Mesothelial cell of epicardium (in vitro differentiated cells): Measurements from ENCODE around the gene PHF2. TPM values are rescaled to one million over a fixed set of nuclear protein-coding genes. Genes with fewer than 3 reads are reported as not detected.

Experiments
- DNase-seq, 2 experiments: peaks; one replicate each; pipeline ENCODE4 v3.0.0; 2021; ENCODE audit warnings: low spot score in 2 of 2; ENCODE audit not compliant: unreplicated experiment in 2 of 2
- H3K27ac Mint-ChIP-seq: 2 replicates; pipeline ENCODE4 v1.8.0; 2021; ENCODE audit warnings: mixed read lengths
- H3K27me3 Mint-ChIP-seq: 2 replicates; pipeline ENCODE4 v1.8.0; 2021; ENCODE audit warnings: low read depth, mixed read lengths
- H3K36me3 Mint-ChIP-seq: 2 replicates; pipeline ENCODE4 v1.8.0; 2021; ENCODE audit warnings: mixed read lengths
- H3K4me1 Mint-ChIP-seq: 2 replicates; pipeline ENCODE4 v1.8.0; 2021; ENCODE audit warnings: mixed read lengths
- H3K4me3 Mint-ChIP-seq: 2 replicates; pipeline ENCODE4 v1.8.0; 2021; ENCODE audit warnings: mild to moderate bottlenecking, moderate library complexity, mixed read lengths
- H3K9me3 Mint-ChIP-seq: 2 replicates; pipeline ENCODE4 v1.8.0; 2021; ENCODE audit warnings: mixed read lengths
- total RNA-seq: library from RNA; stranded (reverse); gene quantifications from 3 replicates; pipeline ENCODE4 v1.2.1, GENCODE V29; 2021
- TF ChIP-seq, protein P1 (sequence below): fragments of 200-600 bp; sonication (generic); IDR thresholded peaks from one replicate; pipeline ENCODE4 v1.5.0; 2021; ENCODE audit warnings: antibody characterized with exemption; ENCODE audit not compliant: unreplicated experiment

PHF2 gene
- total RNA-seq, 1 donor from 2014 or later = 37.6 TPM

DNA sequence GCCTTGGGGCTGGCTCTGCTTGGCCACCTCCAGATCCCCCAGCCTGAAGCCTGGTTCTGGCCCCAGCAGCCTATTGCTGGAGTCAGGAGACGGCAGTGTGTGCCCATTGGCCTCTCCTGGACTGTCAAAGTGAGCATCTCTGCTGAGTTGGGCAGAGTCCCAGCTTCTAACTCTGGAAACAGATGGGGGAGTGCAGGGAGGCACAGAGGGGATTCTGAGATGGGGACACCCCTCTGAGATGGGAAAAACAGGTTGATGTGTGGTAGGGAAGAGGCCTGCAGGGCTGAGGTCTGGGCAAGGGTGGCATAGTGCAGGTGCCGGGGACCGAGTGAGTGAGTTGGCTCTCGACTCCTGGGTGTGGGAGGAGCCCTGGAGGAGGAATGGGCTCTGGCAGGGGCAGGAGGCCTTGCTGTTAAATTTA lies 27.5 kb downstream of the PHF2 start:
- H3K27me3 Mint-ChIP-seq = no peaks in the 10 kb centered on the region
- H3K9me3 Mint-ChIP-seq = peaks cover 35% of the 10 kb centered on the region
- H3K36me3 Mint-ChIP-seq = peaks cover 29% of the 10 kb centered on the region
- peaks cover 11% of the 10 kb centered on the region for H3K4me1 Mint-ChIP-seq
- no peak overlapping the region for H3K4me3 Mint-ChIP-seq
- DNase-seq = no peak
- TF ChIP-seq, protein P1, sequence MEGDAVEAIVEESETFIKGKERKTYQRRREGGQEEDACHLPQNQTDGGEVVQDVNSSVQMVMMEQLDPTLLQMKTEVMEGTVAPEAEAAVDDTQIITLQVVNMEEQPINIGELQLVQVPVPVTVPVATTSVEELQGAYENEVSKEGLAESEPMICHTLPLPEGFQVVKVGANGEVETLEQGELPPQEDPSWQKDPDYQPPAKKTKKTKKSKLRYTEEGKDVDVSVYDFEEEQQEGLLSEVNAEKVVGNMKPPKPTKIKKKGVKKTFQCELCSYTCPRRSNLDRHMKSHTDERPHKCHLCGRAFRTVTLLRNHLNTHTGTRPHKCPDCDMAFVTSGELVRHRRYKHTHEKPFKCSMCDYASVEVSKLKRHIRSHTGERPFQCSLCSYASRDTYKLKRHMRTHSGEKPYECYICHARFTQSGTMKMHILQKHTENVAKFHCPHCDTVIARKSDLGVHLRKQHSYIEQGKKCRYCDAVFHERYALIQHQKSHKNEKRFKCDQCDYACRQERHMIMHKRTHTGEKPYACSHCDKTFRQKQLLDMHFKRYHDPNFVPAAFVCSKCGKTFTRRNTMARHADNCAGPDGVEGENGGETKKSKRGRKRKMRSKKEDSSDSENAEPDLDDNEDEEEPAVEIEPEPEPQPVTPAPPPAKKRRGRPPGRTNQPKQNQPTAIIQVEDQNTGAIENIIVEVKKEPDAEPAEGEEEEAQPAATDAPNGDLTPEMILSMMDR = no peak
- no peak overlapping the region for H3K27ac Mint-ChIP-seq

GRCh38 chr9:93606187-93606586 lies 29.8 kb downstream of the PHF2 start:
- H3K27ac Mint-ChIP-seq = no peak overlapping the region
- DNase-seq = no peak
- H3K4me1 Mint-ChIP-seq = peaks cover 1% of the 10 kb centered on the region
- TF ChIP-seq, protein P1 = no peak
- no peak overlapping the region for H3K4me3 Mint-ChIP-seq
- no peaks in the 10 kb centered on the region for H3K27me3 Mint-ChIP-seq
- peaks cover 49% of the 10 kb centered on the region for H3K9me3 Mint-ChIP-seq
- H3K36me3 Mint-ChIP-seq = peaks cover 42% of the 10 kb centered on the region

DNA sequence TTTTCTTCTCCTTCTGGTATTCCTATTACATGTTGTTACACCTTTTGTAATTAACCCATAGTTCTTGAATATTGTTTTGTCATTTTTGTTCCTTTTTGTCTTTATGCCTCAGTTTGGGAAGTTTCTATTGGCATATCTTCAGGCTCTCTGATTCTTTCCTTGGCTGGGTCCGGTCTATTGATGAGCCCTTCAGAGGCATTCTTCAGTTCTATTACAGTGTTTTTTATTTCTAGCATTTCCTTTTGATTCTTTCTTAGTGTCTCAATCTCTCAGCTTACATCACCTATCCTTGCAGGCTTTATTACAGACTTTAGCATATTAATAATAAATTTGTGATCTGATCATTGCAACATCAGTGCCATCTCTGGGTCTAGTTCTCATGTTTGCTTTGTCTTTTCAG lies 33.8 kb downstream of the PHF2 start:
- Mint-ChIP-seq H3K4me3 (no peak overlapping the region), H3K27me3 (no peaks in the 10 kb centered on the region), H3K9me3 (peaks cover 44% of the 10 kb centered on the region), H3K27ac (no peak overlapping the region), H3K4me1 (no peaks in the 10 kb centered on the region), H3K36me3 (peaks cover 40% of the 10 kb centered on the region)
- no peak for DNase-seq
- TF ChIP-seq, protein P1 = no peak

DNA sequence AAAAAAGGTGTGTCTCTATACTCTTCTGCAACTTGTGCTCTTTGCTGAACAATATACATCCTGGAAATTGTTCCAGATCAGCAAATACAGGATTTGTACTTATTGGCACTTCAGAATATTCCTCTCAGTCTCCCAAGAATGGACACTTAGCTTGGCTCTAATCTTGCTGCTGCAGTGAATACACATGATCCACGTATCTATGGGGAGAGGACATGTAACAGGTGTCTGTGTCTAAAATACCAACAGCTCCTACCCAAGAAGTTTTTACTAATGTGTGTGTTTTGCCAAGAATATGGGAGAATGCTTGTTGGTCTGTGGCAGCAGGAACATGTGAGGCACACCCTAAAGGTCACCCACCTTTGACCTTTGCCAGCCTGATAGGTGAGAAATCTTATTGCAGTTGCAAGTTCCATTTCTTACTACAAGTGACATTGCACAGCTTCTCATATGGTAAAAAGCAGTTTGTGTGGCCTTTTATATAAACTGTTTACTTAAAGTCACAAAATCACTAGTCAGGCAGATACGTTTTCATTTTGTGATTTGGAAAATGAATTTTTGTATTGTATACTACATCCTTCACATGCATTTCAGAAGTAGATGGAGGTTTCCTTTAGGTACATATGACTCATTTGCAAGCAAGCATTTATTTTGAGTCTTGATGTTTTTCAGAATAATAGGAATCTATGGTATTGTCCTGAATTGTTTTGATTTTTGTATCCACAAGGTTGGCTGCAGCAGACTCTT lies 35.8 kb downstream of the PHF2 start:
- peaks cover 23% of the 10 kb centered on the region for H3K36me3 Mint-ChIP-seq
- TF ChIP-seq, protein P1 = no peak
- H3K27ac Mint-ChIP-seq = no peak overlapping the region

DNA sequence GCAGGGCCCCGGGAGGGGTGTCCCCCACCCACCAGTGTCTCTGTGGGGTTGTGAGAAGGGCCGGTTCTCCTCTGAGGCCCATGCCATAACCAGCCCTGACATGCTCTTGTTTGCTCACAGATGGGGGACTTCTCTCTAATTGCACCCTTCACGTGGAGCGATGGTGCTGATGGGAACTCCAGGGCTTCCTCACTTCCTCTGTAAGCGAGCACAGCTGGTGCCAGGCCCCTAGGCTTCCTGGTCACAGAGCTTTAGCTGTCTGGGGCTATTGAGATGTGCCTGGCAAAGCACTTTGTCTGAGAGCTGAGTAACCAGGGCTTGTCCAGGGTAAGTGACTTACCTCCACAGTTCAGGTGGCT lies 36.4 kb downstream of the PHF2 start:
- peak in 1 of 2 experiments; percentile 26 for DNase-seq
- Mint-ChIP-seq H3K4me3 (no peak overlapping the region), H3K27me3 (no peaks in the 10 kb centered on the region), H3K36me3 (peaks cover 21% of the 10 kb centered on the region), H3K27ac (no peak overlapping the region), H3K4me1 (no peaks in the 10 kb centered on the region), H3K9me3 (peaks cover 25% of the 10 kb centered on the region)
- TF ChIP-seq, protein P1 = no peak

More for the DNA sequence above, 35.8 kb downstream of the PHF2 start:
- DNase-seq = no peak
- Mint-ChIP-seq H3K27me3 (no peaks in the 10 kb centered on the region), H3K9me3 (peaks cover 28% of the 10 kb centered on the region), H3K4me1 (no peaks in the 10 kb centered on the region), H3K4me3 (no peak overlapping the region)
